IMR-90 (cell line): ENCODE data around the gene ASIC2.

Source experiments
- CEBPB ChIP-seq: IDR thresholded peaks from 2 replicates; pipeline ENCODE4 v1.6.1; 2012; ENCODE audit warnings: low read depth, low read length, improper control_type of control experiment
- CTCF ChIP-seq: conservative IDR thresholded peaks from 2 replicates; pipeline ENCODE4 v1.5.1; 2012; ENCODE audit warnings: mild to moderate bottlenecking, low read depth, low read length, improper control_type of control experiment
- MAZ ChIP-seq: IDR thresholded peaks from 2 replicates; pipeline ENCODE4 v1.6.1; 2012; ENCODE audit warnings: low read depth, mild to moderate bottlenecking, low read length, improper control_type of control experiment, moderate library complexity, borderline replicate concordance
- MXI1 ChIP-seq: IDR thresholded peaks from 2 replicates; pipeline ENCODE4 v1.6.1; 2012; ENCODE audit warnings: low read depth, mild to moderate bottlenecking, low read length, moderate library complexity, borderline replicate concordance
- POLR2A ChIP-seq: IDR thresholded peaks from 2 replicates; pipeline ENCODE4 v1.6.1; 2012; ENCODE audit warnings: mild to moderate bottlenecking, low read depth, low read length
- RCOR1 ChIP-seq: IDR thresholded peaks from 2 replicates; pipeline ENCODE4 v1.6.1; 2012; ENCODE audit warnings: mild to moderate bottlenecking, low read length, improper control_type of control experiment; ENCODE audit not compliant: insufficient replicate concordance
- TF ChIP-seq, protein P1 (sequence below): fragments of 150-350 bp; IDR thresholded peaks from 2 replicates; pipeline ENCODE4 v1.6.1; 2017; ENCODE audit warnings: mild to moderate bottlenecking, antibody characterized with exemption, low read length, low read depth

- TF ChIP-seq, protein P1, sequence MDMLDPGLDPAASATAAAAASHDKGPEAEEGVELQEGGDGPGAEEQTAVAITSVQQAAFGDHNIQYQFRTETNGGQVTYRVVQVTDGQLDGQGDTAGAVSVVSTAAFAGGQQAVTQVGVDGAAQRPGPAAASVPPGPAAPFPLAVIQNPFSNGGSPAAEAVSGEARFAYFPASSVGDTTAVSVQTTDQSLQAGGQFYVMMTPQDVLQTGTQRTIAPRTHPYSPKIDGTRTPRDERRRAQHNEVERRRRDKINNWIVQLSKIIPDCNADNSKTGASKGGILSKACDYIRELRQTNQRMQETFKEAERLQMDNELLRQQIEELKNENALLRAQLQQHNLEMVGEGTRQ: no peak
- no peak for TF ChIP-seq CTCF
- no peak for TF ChIP-seq POLR2A
- no peak for TF ChIP-seq MAZ
- no peak for TF ChIP-seq MXI1
- no peak for TF ChIP-seq CEBPB
- TF ChIP-seq RCOR1: no peak
Observed at GRCh38 chr17:33085256-33085655, 207.8 kb downstream of the ASIC2 start.
